NOMO-1 treated with dmso at 0.1 percent for 144 hours (cell line): ENCODE measurements around the gene CIAPIN1.
"Not testable (repeated sequence)": the region's sequence is repeated elsewhere in the genome, so short reads cannot be mapped to it uniquely, and the experiment has no call there.

Experiments
- DNase-seq: peaks from one replicate; lab custom pipeline; 2025; ENCODE audit not compliant: unreplicated experiment; lab: John Stamatoyannopoulos, UW

Gene CIAPIN1

GRCh38 chr16:57444711-57445110, 2.5 kb downstream of the CIAPIN1 start:
- DNase-seq = no peak

GRCh38 chr16:57440551-57440950, 6.6 kb downstream of the CIAPIN1 start:
- not testable (repeated sequence) for DNase-seq

GRCh38 chr16:57439947-57440346, 7.2 kb downstream of the CIAPIN1 start:
- DNase-seq = not testable (repeated sequence)

- DNase-seq = no peak
These were observed 11.3 kb downstream of the CIAPIN1 start for GRCh38 chr16:57435838-57436237.

DNA sequence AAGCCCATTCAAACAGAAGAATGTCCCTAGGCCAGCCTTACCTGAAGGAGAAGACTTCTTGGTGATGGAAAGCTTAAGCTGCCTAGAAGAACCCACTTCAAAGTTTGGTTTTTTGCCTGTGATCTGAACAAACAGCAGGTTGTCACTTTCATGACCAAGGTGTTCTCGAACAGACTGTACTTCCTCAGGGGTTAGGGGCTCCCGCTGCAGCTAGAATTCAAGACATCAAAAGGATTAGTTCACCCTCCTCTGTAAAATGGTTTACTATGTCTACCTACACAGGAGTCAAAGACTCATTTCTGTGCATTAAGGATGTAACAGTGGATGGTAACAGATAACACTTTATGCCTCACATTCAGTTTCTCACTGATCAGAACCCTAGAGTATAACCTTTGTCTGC, 13.2 kb downstream of the CIAPIN1 start:
- DNase-seq = no peak

DNA sequence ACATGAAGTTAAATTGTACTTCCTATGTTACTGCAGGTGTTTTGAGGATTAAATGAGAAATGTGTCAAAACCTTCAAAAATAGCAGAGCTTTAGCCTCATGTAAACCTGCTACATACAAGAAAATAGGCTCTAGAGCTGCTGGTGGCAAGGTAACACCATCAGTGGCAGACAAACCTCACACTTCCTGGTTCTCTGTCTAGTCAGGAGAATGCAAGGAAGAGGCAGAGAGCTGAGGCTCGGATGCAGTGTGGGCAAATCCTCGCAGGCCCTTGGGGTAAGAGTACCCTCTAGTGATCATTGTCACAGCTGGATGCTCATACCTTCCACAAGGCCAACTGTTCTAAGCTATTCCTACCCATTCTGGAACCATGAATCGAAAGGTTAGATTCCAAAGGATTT, 14.2 kb downstream of the CIAPIN1 start:
- DNase-seq = no peak

DNA sequence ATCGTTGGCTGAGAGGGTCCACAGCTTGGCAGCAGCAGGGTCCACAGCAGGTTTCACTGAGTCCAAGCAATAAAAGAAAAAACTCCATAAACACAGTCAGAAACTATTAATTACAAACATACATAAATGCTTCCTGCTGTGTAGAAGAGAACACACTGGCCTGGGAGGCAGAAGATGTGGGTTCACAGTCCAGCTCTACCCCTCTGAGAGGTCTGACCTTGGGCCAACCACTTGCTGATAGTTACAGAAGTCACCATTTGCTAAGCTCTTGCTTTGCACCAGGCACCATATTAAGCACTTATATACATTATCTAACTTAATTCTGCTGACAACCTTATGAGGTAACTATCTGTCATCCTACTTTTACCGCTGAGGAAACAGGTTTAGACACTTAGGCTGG, 14.7 kb downstream of the CIAPIN1 start:
- DNase-seq = no peak

GRCh38 chr16:57430955-57431354, 16.2 kb downstream of the CIAPIN1 start:
- DNase-seq = no peak

- DNase-seq = no peak
These were observed 19.4 kb downstream of the CIAPIN1 start for GRCh38 chr16:57427824-57428223.

GRCh38 chr16:57427307-57427706, 19.9 kb downstream of the CIAPIN1 start:
- DNase-seq = no peak

DNA sequence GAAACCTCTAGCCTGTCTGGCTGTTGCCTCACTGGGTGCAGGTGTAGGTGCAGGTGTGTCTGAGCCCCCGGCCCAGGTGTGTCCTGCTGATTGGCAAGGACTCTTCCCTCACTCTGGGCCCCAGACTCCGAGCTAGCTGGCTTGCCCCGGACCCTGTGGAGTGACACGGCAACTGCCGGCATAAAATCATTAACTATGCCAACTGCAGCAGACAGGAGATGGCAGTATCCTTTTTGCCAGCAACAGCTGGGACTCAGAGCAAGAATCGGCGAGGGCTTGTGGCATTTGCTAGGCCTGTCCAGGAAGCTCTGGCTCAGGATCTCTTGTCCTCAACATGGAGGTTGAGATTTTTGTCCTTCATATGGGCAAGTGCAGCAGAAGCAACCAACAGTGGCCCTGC, 20.8 kb downstream of the CIAPIN1 start:
- no peak for DNase-seq

DNA sequence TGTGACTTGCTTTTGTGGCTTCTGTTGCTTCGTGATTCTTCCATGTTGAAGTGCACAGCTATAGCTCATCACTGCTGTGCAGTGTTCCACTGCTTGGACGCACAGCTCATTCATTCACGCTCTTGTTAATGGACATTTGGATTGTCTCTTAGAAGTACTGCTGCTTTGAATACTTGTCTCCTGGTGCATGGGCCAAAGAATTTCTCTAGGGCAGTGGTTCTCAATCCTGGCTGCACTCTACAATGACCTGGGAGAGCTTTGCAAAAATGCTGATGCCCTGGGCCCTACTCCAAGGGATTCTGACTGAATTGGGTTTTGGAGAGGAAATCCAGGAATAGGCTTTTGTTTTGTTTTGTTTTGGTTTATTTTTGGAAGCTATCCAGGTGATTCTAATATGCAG, 22.6 kb downstream of the CIAPIN1 start:
- no peak for DNase-seq

DNA sequence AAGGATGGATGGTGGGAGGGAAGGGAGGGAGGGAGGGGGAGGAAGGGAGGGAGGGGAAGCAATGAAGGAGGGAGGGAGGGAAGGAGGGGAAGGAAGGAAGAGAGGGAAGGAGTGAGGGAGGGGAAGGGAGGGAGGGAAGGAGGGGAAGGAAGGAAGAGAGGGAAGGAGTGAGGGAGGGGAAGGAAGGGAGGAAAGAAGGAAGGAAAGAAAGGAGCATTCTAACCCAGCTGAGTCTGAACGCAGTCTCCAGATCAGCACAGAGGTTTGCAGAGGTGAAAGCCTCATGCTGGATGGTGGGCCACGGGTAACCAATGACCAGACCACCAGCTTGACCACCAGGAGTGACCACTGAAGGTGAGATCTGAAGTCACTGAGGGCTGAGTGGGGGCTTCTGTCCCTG, 24.0 kb downstream of the CIAPIN1 start:
- no peak for DNase-seq

DNA sequence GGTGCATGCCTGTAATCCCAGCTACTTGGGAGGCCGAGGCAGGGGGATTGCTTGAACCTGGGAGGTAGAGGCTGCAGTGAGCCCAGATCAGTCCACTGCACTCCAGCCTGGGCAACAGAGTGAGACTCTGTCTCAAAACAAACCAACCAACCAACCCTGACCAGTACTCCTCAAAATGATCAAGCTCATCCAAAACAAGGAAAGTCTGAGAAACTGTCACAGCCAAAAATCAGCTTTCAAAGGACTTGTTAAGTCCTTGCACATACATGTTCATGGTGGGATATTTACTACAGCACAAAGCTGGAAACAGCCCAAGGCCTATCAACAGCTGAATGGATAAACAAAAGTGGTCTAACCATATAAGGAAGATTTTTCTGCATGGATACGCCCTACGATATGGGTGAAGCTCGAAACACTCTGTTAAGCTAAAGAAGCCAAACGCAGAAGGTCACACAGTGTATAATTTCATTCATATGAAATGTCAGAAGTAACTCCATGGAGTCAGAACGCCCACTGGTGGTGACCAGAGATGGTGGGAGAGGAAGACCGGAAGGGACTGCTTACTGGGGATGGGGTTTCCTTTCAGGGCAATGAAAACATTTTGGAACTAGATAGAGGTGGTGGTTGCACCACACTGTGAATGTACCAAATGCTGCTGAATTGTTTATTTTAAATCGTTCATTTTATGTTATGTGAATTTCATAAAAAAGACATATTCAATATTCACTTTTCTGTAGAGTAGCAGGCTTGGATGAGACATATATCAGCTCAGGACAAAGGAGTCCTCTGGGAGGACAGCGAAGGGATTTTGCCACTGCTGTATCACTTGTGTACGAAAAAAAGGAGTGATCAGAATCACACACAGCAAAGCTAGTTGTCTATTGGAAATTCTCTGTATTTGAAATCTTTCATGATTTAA, 24.9 kb downstream of the CIAPIN1 start:
- DNase-seq = no peak

DNA sequence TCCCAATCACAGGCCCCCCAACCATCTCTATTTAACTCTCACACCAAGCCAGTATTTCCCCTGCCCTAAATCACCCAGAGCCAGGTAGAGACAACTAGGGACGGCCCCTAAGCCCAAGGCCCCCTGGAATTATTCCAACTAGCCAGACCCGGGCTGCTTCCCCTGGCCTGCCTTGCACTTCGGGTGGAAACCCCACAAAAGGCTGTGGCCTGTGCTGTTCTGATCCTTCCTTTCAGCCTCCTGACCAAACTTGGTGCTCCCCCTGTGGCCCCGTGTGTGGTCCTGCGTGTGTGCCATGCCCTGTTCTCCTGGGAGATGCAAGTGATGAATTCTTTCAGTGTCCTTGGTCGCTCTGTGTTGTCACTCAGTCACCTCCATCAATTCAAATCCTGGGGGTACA, 27.7 kb downstream of the CIAPIN1 start:
- DNase-seq = no peak

DNA sequence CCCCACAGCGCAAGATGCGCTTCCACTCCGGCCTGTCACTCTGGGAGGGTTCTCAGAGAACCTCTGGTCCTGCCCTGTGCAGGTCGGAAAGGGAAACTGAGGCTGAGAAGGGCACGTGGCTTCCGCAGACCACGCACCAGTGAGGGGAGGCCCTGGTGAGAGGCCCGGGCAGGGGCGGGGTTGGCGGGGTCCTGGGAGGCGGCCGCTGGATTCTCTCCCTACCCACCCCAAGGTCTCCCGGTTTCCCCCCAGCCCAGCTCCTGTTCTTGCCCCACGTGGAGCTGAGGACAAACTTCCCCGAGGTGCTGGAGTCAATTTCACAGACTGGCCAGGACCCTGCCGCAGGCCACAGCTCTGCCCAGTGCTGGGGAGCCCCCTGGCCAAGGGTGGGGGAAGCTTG, 31.1 kb downstream of the CIAPIN1 start:
- DNase-seq = no peak

DNA sequence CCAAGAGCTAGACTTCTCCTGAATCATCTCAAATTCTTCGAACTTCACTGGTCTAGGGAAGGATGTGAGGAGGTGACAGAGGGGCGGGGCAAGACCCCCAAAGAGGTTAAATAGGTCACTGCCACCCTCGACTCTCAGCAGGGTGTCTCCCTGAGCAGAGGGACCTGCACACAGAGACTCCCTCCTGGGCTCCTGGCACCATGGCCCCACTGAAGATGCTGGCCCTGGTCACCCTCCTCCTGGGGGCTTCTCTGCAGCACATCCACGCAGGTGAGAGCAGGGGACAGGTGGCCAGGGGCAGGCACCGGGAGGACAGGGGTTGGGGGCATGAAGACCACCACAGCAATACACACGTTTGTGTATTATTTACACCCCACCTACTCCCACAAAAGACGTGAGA, 33.5 kb downstream of the CIAPIN1 start:
- DNase-seq = no peak

DNA sequence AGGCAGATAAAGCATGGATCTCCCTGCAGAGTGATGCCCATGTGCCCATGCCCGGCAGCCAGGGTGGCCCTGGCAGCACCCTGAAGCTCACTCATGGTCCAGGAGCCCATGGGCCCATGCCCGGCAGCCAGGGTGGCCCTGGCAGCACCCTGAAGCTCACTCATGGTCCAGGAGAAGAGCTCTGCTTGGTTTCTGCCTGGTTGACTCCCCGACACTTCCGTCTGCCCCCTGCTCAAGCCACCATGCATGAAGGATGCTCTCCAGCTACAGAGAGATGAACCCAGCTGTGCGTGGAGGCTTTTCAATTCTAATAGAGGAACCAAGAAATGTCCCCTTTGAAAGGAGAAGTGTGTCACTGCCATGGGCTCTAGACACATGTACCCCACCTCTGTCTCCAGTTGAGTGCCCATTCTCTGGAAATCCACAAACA, 33.9 kb downstream of the CIAPIN1 start:
- DNase-seq = no peak

- DNase-seq = no peak
These were observed 34.6 kb downstream of the CIAPIN1 start for GRCh38 chr16:57412584-57412983.

DNA sequence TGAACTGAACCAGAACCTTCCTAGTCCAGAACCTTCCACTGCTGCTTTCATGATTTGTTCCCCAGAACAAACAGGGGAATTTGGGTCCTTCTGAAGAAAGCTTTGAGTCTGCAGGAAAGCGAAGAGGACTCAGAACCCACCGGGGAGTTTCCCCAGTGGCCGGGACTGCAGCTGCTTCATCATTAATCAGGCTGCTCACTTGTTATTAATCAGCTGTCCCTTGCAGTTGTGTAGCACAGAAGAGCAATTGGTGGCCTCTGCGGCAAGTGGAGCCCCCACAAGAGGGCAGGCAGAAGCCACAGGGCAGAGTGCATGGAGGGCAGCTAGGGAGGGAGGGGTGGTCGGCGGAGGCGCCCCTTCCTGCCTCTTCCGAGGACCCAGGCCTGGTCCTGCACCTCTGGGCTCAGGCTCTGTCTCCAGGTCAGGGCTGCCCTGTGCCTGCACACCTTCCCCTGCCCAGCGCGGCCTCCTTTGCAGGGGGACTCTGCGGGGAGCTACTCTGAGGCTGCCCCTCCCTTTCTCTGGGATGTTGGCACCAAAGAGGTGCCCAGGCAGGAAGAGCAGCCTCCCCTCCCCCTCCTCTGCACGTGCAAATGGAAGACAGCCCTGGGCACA, 35.7 kb downstream of the CIAPIN1 start:
- no peak for DNase-seq

DNA sequence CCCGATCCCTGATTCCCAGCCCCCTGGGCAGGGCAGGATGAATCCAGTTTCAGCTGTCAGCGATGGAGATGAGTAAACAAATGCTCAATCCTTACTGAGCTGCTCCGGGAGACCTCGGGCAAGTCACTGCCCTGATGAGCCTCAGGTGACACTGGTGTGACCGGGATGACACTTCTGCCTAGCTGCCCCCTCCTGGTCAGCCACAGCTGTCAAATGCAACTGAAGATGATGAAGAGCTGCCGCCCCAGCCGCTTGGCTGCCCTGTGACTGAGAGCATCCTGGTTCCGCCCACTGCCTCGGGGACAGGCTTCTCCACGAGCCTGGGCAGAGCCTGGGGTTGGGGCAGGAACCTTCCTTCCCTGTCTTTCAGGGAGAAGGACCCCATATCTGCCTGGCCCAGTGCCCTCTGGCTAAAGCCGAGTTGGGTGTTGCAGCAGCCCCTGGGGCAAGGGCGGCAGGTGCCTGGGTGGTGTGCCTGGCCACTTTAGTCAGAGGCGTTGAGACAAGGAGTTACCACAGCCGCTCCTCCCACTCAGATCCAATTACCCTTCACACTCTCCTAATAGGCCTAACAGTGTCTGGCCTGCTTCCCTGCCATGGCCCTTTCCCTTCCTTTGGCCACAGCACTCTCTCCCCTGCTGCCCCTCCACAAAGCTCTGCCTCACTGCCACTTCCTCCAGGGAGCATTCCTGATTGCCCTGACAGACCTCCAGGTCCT, 37.2 kb downstream of the CIAPIN1 start:
- no peak for DNase-seq

- no peak for DNase-seq
These were observed 38.1 kb downstream of the CIAPIN1 start for GRCh38 chr16:57409065-57409464.
